Measurements from ENCODE around the gene MOGAT1.

The MOGAT1 gene

GRCh38 chr2:222736924-222737323 is 65.5 kb downstream of the MOGAT1 start:
- H3K4me1 ChIP-seq = peaks cover 13 to 34% (median 27%) of the 10 kb centered on the region in 10 experiments
- H3K27me3 ChIP-seq = no peaks in the 10 kb centered on the region
- TF ChIP-seq Cebpa-rat (IDR thresholded peaks at IDR 0.05) = no peak
- peak overlapping the region in 3 of 11 experiments; percentile 43 to 60 (median 50); a peak in 4 of 22 replicates for H3K4me2 ChIP-seq
- no peaks in the 10 kb centered on the region for H4K20me1 ChIP-seq
- no peaks in the 10 kb centered on the region for H3K36me3 ChIP-seq
- H3K4me3 ChIP-seq = no peak overlapping the region
- no peak overlapping the region; a peak in 1 of 22 replicates for H3K27ac ChIP-seq
- H3K9ac ChIP-seq = no peak overlapping the region
- H3K9me3 ChIP-seq (replicated peaks in 1 of 11) = peaks cover 0 to 5% (median 0%) of the 10 kb centered on the region in 11 experiments; a peak in 3 of 22 replicates

GRCh38 chr2:222738312-222738711 is 66.9 kb downstream of the MOGAT1 start:
- H3K4me1 ChIP-seq = peaks cover 18 to 41% (median 31%) of the 10 kb centered on the region in 10 experiments
- H3K4me2 ChIP-seq = no peak overlapping the region
- no peak for TF ChIP-seq Cebpa-rat (IDR thresholded peaks at IDR 0.05)
- peaks cover 0 to 5% (median 0%) of the 10 kb centered on the region in 11 experiments; a peak in 2 of 22 replicates for H3K9me3 ChIP-seq (replicated peaks in 1 of 11)
- H3K4me3 ChIP-seq = no peak overlapping the region
- H3K9ac ChIP-seq = no peak overlapping the region
- no peak overlapping the region for H3K27ac ChIP-seq
- no peaks in the 10 kb centered on the region for H3K36me3 ChIP-seq
- H3K27me3 ChIP-seq = no peaks in the 10 kb centered on the region
- H4K20me1 ChIP-seq = no peaks in the 10 kb centered on the region

GRCh38 chr2:222738809-222739208 is 67.4 kb downstream of the MOGAT1 start:
- Histone ChIP-seq H4K20me1 (no peaks in the 10 kb centered on the region), H3K27me3 (no peaks in the 10 kb centered on the region), H3K27ac (no peak overlapping the region), H3K4me2 (peak overlapping the region in 4 of 11 experiments; percentile 7 to 30 (median 18); a peak in 1 of 22 replicates), H3K9me3 (replicated peaks in 1 of 11) (peaks cover 0 to 5% (median 0%) of the 10 kb centered on the region in 11 experiments; a peak in 2 of 22 replicates), H3K36me3 (no peaks in the 10 kb centered on the region), H3K9ac (no peak overlapping the region), H3K4me1 (peaks cover 23 to 44% (median 34%) of the 10 kb centered on the region in 10 experiments), H3K4me3 (no peak overlapping the region)
- no peak for TF ChIP-seq Cebpa-rat (IDR thresholded peaks at IDR 0.05)

GRCh38 chr2:222739939-222740338 is 68.5 kb downstream of the MOGAT1 start:
- H3K9me3 ChIP-seq (replicated peaks in 1 of 11) = peaks cover 0 to 5% (median 0%) of the 10 kb centered on the region in 11 experiments; a peak in 2 of 22 replicates
- H3K4me1 ChIP-seq = peaks cover 13 to 35% (median 23%) of the 10 kb centered on the region in 10 experiments
- H3K27me3 ChIP-seq = no peaks in the 10 kb centered on the region
- H3K4me2 ChIP-seq = no peak overlapping the region
- no peaks in the 10 kb centered on the region for H3K36me3 ChIP-seq
- no peak for TF ChIP-seq Cebpa-rat (IDR thresholded peaks at IDR 0.05)
- no peak overlapping the region for H3K27ac ChIP-seq
- H3K9ac ChIP-seq = no peak overlapping the region
- no peak overlapping the region for H3K4me3 ChIP-seq
- H4K20me1 ChIP-seq = no peaks in the 10 kb centered on the region

GRCh38 chr2:222743251-222743812 is 71.9 kb downstream of the MOGAT1 start:
- Histone ChIP-seq H4K20me1 (no peaks in the 10 kb centered on the region), H3K27ac (no peak overlapping the region; a peak in 1 of 22 replicates), H3K4me3 (no peak overlapping the region), H3K4me1 (peaks cover 5 to 19% (median 11%) of the 10 kb centered on the region in 10 experiments; a peak in 14 of 20 replicates), H3K9me3 (replicated peaks in 1 of 11) (peaks cover 0 to 5% (median 0%) of the 10 kb centered on the region in 11 experiments; a peak in 2 of 22 replicates), H3K36me3 (no peaks in the 10 kb centered on the region), H3K4me2 (peak overlapping the region in 8 of 11 experiments; percentile 0 to 61 (median 35); a peak in 10 of 22 replicates), H3K9ac (no peak overlapping the region), H3K27me3 (no peaks in the 10 kb centered on the region)
- no peak for TF ChIP-seq Cebpa-rat (IDR thresholded peaks at IDR 0.05)

- no peak for TF ChIP-seq Cebpa-rat (IDR thresholded peaks at IDR 0.05)
- H3K9me3 ChIP-seq (replicated peaks in 1 of 11) = no peaks in the 10 kb centered on the region
- H4K20me1 ChIP-seq = no peaks in the 10 kb centered on the region
- H3K27me3 ChIP-seq = no peaks in the 10 kb centered on the region
- no peak overlapping the region for H3K4me3 ChIP-seq
- H3K4me2 ChIP-seq = no peak overlapping the region
- peaks cover 5 to 13% (median 10%) of the 10 kb centered on the region in 10 experiments; a peak in 14 of 20 replicates for H3K4me1 ChIP-seq
- H3K27ac ChIP-seq = no peak overlapping the region
- no peak overlapping the region for H3K9ac ChIP-seq
- no peaks in the 10 kb centered on the region for H3K36me3 ChIP-seq
Observed at GRCh38 chr2:222745836-222746559, 74.5 kb downstream of the MOGAT1 start.

GRCh38 chr2:222747526-222748160 is 76.2 kb downstream of the MOGAT1 start:
- H4K20me1 ChIP-seq = no peaks in the 10 kb centered on the region
- no peak overlapping the region for H3K27ac ChIP-seq
- no peaks in the 10 kb centered on the region for H3K27me3 ChIP-seq
- no peak overlapping the region for H3K4me2 ChIP-seq
- no peaks in the 10 kb centered on the region for H3K36me3 ChIP-seq
- no peaks in the 10 kb centered on the region for H3K9me3 ChIP-seq (replicated peaks in 1 of 11)
- H3K4me1 ChIP-seq = peaks cover 5 to 13% (median 10%) of the 10 kb centered on the region in 10 experiments; a peak in 14 of 20 replicates
- no peak overlapping the region for H3K9ac ChIP-seq
- H3K4me3 ChIP-seq = no peak overlapping the region
- no peak for TF ChIP-seq Cebpa-rat (IDR thresholded peaks at IDR 0.05)

GRCh38 chr2:222750533-222750932 is 79.1 kb downstream of the MOGAT1 start:
- Histone ChIP-seq H3K4me3 (no peak overlapping the region), H3K27ac (no peak overlapping the region), H3K9me3 (replicated peaks in 1 of 11) (no peaks in the 10 kb centered on the region), H3K36me3 (no peaks in the 10 kb centered on the region), H3K9ac (no peak overlapping the region), H4K20me1 (no peaks in the 10 kb centered on the region), H3K4me2 (no peak overlapping the region), H3K27me3 (no peaks in the 10 kb centered on the region), H3K4me1 (peaks cover 0 to 8% (median 4%) of the 10 kb centered on the region in 10 experiments; a peak in 6 of 20 replicates)
- TF ChIP-seq Cebpa-rat (IDR thresholded peaks at IDR 0.05) = no peak

GRCh38 chr2:222751238-222751637 is 79.8 kb downstream of the MOGAT1 start:
- Histone ChIP-seq H3K9me3 (replicated peaks in 1 of 11) (no peaks in the 10 kb centered on the region), H3K36me3 (no peaks in the 10 kb centered on the region), H3K27ac (no peak overlapping the region), H3K4me1 (peaks cover 0 to 8% (median 4%) of the 10 kb centered on the region in 10 experiments; a peak in 6 of 20 replicates), H3K27me3 (no peaks in the 10 kb centered on the region), H3K9ac (no peak overlapping the region), H4K20me1 (no peaks in the 10 kb centered on the region), H3K4me2 (no peak overlapping the region), H3K4me3 (no peak overlapping the region)
- TF ChIP-seq Cebpa-rat (IDR thresholded peaks at IDR 0.05) = no peak

All from BLaER1 treated with 17β-estradiol and CSF1 and Interleukin-3, amounts not matched to agents 10 nM and 100 nM (cell line).